ENCODE data around the gene HCRTR1. TPM values are rescaled to one million over a fixed set of nuclear protein-coding genes. Genes with fewer than 3 reads are reported as not detected.
A peak's percentile ranks its signal among the peaks of the same experiment; 100 is the strongest.

HCRTR1 gene
- total and polyA plus RNA-seq, 2 donors (not counting 1 experiment from before 2014, with no cell fraction given) = not detected

DNA sequence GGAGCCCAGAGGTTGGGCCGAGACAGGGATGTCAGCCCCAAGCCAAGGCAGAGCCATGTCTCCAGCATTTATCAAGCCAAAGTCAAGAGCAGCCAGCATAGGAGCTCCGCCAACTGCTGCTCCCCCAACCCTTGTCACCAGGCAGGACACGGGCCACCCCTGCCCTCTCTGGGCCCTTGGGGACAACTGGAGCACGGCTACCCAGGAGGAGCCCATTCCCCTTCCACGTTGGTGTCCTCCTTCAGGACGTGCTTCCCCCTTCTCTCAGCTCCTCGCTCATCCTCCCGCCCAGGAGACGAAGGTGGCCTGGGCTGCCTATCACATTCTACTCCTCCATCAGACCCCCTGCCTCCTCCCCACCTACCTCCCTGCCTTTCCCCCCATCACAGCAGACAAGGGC lies 47.0 kb downstream of the HCRTR1 start:
- H4K20me1 ChIP-seq (ENCODE audit: control insufficient read depth, extremely low read depth, insufficient read depth, low read length) = no peaks in the 10 kb centered on the region
- peaks cover 3% of the 10 kb centered on the region for H3K4me1 ChIP-seq (ENCODE audit: control insufficient read depth, extremely low read depth, insufficient read depth, low read length)
- H3K36me3 ChIP-seq (ENCODE audit: control insufficient read depth, insufficient read depth, low read length) = peaks cover 25% of the 10 kb centered on the region

GRCh38 chr1:31665234-31665878 lies 47.9 kb downstream of the HCRTR1 start:
- Histone ChIP-seq H3K4me3 (replicated peaks in 1 of 4; ENCODE audit: control extremely low read depth in 1 of 4, insufficient read depth in 1 of 4, low read depth in 3 of 4, low read length in 4 of 4) (no peak overlapping the region), H3K79me2 (ENCODE audit: control insufficient read depth, insufficient read depth, low read length) (no peaks in the 10 kb centered on the region), H3K36me3 (ENCODE audit: control insufficient read depth, insufficient read depth, low read length) (peaks cover 26% of the 10 kb centered on the region), H3K27me3 (ENCODE audit: control insufficient read depth, insufficient read depth, low read length) (no peaks in the 10 kb centered on the region), H3K27ac (ENCODE audit: insufficient read depth, low read length) (no peak overlapping the region), H3K4me1 (ENCODE audit: control insufficient read depth, extremely low read depth, insufficient read depth, low read length) (peaks cover 9% of the 10 kb centered on the region), H4K20me1 (ENCODE audit: control insufficient read depth, extremely low read depth, insufficient read depth, low read length) (no peaks in the 10 kb centered on the region), H3K9ac (ENCODE audit: insufficient read depth, low read length) (no peak overlapping the region), H3K4me2 (ENCODE audit: extremely low read depth, insufficient read depth, low read length) (no peak overlapping the region), H3K9me3 (ENCODE audit: control insufficient read depth, insufficient read depth, low read depth, low read length) (no peaks in the 10 kb centered on the region), H2AFZ (ENCODE audit: low read length) (no peak overlapping the region)
- TF ChIP-seq EZH2 (IDR thresholded peaks at IDR 0.05; ENCODE audit: low read length, missing control alignments) = no peak
- TF ChIP-seq, protein P1, sequence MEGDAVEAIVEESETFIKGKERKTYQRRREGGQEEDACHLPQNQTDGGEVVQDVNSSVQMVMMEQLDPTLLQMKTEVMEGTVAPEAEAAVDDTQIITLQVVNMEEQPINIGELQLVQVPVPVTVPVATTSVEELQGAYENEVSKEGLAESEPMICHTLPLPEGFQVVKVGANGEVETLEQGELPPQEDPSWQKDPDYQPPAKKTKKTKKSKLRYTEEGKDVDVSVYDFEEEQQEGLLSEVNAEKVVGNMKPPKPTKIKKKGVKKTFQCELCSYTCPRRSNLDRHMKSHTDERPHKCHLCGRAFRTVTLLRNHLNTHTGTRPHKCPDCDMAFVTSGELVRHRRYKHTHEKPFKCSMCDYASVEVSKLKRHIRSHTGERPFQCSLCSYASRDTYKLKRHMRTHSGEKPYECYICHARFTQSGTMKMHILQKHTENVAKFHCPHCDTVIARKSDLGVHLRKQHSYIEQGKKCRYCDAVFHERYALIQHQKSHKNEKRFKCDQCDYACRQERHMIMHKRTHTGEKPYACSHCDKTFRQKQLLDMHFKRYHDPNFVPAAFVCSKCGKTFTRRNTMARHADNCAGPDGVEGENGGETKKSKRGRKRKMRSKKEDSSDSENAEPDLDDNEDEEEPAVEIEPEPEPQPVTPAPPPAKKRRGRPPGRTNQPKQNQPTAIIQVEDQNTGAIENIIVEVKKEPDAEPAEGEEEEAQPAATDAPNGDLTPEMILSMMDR (conservative IDR thresholded peaks at IDR 0.05 in 1 of 2, IDR thresholded peaks at IDR 0.05 in 1 of 2; ENCODE audit: low read depth in 1 of 2, low read length in 2 of 2) = no peak
- no peak for DNase-seq (ENCODE audit: low read depth in 2 of 2)

More for the DNA sequence above, 47.0 kb downstream of the HCRTR1 start:
- no peak overlapping the region for H3K4me3 ChIP-seq (replicated peaks in 1 of 4; ENCODE audit: control extremely low read depth in 1 of 4, insufficient read depth in 1 of 4, low read depth in 3 of 4, low read length in 4 of 4)
- TF ChIP-seq, protein P1 (conservative IDR thresholded peaks at IDR 0.05 in 1 of 2, IDR thresholded peaks at IDR 0.05 in 1 of 2; ENCODE audit: low read depth in 1 of 2, low read length in 2 of 2) = no peak
- TF ChIP-seq EZH2 (IDR thresholded peaks at IDR 0.05; ENCODE audit: low read length, missing control alignments) = no peak
- no peak overlapping the region for H3K4me2 ChIP-seq (ENCODE audit: extremely low read depth, insufficient read depth, low read length)
- no peak overlapping the region for H3K27ac ChIP-seq (ENCODE audit: insufficient read depth, low read length)
- DNase-seq (ENCODE audit: low read depth in 2 of 2) = no peak
- no peaks in the 10 kb centered on the region for H3K79me2 ChIP-seq (ENCODE audit: control insufficient read depth, insufficient read depth, low read length)
- no peaks in the 10 kb centered on the region for H3K27me3 ChIP-seq (ENCODE audit: control insufficient read depth, insufficient read depth, low read length)
- H3K9me3 ChIP-seq (ENCODE audit: control insufficient read depth, insufficient read depth, low read depth, low read length) = no peaks in the 10 kb centered on the region
- no peak overlapping the region for H3K9ac ChIP-seq (ENCODE audit: insufficient read depth, low read length)
- H2AFZ ChIP-seq (ENCODE audit: low read length) = no peak overlapping the region

GRCh38 chr1:31666263-31666963 lies 48.9 kb downstream of the HCRTR1 start:
- TF ChIP-seq EZH2 (IDR thresholded peaks at IDR 0.05; ENCODE audit: low read length, missing control alignments) = no peak
- TF ChIP-seq, protein P1 (conservative IDR thresholded peaks at IDR 0.05 in 1 of 2, IDR thresholded peaks at IDR 0.05 in 1 of 2; ENCODE audit: low read depth in 1 of 2, low read length in 2 of 2) = no peak
- Histone ChIP-seq H2AFZ (ENCODE audit: low read length) (no peak overlapping the region), H3K27me3 (ENCODE audit: control insufficient read depth, insufficient read depth, low read length) (no peaks in the 10 kb centered on the region), H3K27ac (ENCODE audit: insufficient read depth, low read length) (no peak overlapping the region), H3K36me3 (ENCODE audit: control insufficient read depth, insufficient read depth, low read length) (peaks cover 27% of the 10 kb centered on the region), H3K9me3 (ENCODE audit: control insufficient read depth, insufficient read depth, low read depth, low read length) (no peaks in the 10 kb centered on the region), H3K4me3 (replicated peaks in 1 of 4; ENCODE audit: control extremely low read depth in 1 of 4, insufficient read depth in 1 of 4, low read depth in 3 of 4, low read length in 4 of 4) (no peak overlapping the region), H3K4me2 (ENCODE audit: extremely low read depth, insufficient read depth, low read length) (peak overlapping the region; percentile 33), H4K20me1 (ENCODE audit: control insufficient read depth, extremely low read depth, insufficient read depth, low read length) (no peaks in the 10 kb centered on the region), H3K79me2 (ENCODE audit: control insufficient read depth, insufficient read depth, low read length) (no peaks in the 10 kb centered on the region), H3K9ac (ENCODE audit: insufficient read depth, low read length) (no peak overlapping the region), H3K4me1 (ENCODE audit: control insufficient read depth, extremely low read depth, insufficient read depth, low read length) (peaks cover 12% of the 10 kb centered on the region)
- DNase-seq (ENCODE audit: low read depth in 2 of 2) = peak; percentile 55 to 56

All from fibroblast of lung (primary cell).